GM23248 (cell line): Measurements from ENCODE around the gene PTRH1.

Source experiments
- EZH2 ChIP-seq: fragments of 200-600 bp; sonication (generic); IDR thresholded peaks from 2 replicates; pipeline ENCODE4 v1.6.1; 2018; ENCODE audit warnings: antibody characterized with exemption, mild to moderate bottlenecking; ENCODE audit not compliant: insufficient read depth, poor library complexity, severe bottlenecking
- EZH2phosphoT487 ChIP-seq: fragments of 200-600 bp; sonication (generic); IDR thresholded peaks from 2 replicates; pipeline ENCODE4 v1.6.1; 2018; ENCODE audit warnings: antibody characterized with exemption, moderate library complexity, mild to moderate bottlenecking, low read depth; ENCODE audit not compliant: insufficient read depth

DNA sequence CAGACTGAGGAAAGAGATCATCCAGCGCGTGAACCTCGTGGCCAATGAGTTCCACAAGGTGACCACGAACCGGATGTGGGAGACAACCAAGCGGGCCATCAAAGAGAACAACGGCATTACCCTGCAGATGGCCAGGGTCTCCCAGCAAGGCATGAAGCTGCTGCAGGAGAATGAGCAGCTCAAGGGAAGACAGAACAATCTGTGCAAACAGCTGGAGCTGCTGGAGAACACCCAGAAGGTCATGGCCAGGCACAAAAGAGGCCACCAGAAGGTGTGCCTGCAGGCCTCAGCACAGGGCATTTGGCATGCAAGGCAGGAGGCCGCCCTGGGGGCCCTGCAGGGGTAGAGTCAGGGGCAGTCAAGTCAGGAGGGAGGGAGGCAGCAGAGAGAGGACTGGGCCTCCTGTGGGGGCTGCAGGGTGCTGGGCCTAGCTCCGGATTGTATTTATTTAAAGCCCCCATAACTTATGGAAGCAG, 4.2 kb downstream of the PTRH1 start:
- no peak for TF ChIP-seq EZH2phosphoT487
- no peak for TF ChIP-seq EZH2
